Measurements from ENCODE around the gene SNX2. TPM values are rescaled to one million over a fixed set of nuclear protein-coding genes. Genes with fewer than 3 reads are reported as not detected.

SNX2 gene
- total RNA-seq, 1 donor from 2014 or later, result 57.0 TPM

GRCh38 chr5:122870219-122870856, 95.5 kb downstream of the SNX2 start:
- no peak for DNase-seq (ENCODE audit: low spot score, unreplicated experiment)
- H3K27me3 Mint-ChIP-seq, result no peaks in the 10 kb centered on the region
- H3K36me3 Mint-ChIP-seq (ENCODE audit: insufficient read depth), result peaks cover 1% of the 10 kb centered on the region
- TF ChIP-seq CTCF (IDR thresholded peaks at IDR 0.05; ENCODE audit: unreplicated experiment), result no peak
- H3K4me1 Mint-ChIP-seq (ENCODE audit: low read depth), result peaks cover 4% of the 10 kb centered on the region
- no peak overlapping the region for H3K4me3 Mint-ChIP-seq (ENCODE audit: low read depth)
- no peaks in the 10 kb centered on the region for H3K9me3 Mint-ChIP-seq (ENCODE audit: low read depth)
- no peak overlapping the region for H3K27ac Mint-ChIP-seq

- H3K36me3 Mint-ChIP-seq (ENCODE audit: insufficient read depth), result peaks cover 1% of the 10 kb centered on the region
- H3K9me3 Mint-ChIP-seq (ENCODE audit: low read depth), result no peaks in the 10 kb centered on the region
- no peak overlapping the region for H3K27ac Mint-ChIP-seq
- H3K27me3 Mint-ChIP-seq, result no peaks in the 10 kb centered on the region
- peaks cover 4% of the 10 kb centered on the region for H3K4me1 Mint-ChIP-seq (ENCODE audit: low read depth)
- DNase-seq (ENCODE audit: low spot score, unreplicated experiment), result no peak
- no peak for TF ChIP-seq CTCF (IDR thresholded peaks at IDR 0.05; ENCODE audit: unreplicated experiment)
- no peak overlapping the region for H3K4me3 Mint-ChIP-seq (ENCODE audit: low read depth)
Observed at GRCh38 chr5:122871661-122872060, 96.8 kb downstream of the SNX2 start.

DNA sequence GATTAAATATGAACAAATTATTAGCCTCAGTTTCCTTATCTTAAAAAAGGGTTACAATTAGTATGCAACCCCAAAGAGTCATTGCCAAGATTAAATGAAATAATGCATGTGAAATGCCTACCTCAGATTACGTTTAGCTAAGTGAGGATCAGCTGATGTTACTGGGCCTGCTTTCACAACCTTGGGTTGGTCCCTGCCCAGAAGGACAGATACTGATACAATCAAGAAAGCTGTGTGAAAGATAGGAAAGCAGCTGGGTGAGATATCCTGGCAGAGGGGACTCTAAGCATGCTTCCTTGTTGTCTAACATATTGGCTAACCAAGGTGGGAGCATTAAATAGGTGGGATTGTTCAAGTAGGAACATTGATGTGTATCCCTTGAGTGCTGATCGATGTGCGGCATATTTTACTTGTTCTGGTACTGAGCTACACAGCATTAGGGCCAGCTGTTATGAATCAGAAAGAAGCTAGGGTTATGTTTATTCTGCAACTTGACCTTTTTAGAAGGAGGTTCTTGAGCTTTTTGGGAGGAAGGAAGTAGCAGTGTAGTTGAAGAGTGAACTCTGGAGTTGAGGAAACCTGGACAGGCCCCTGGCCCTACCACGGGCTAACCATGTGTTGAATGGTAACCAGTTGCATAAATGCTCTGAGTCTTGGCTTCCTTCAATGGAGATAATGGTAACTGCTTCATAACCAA, 99.4 kb downstream of the SNX2 start:
- no peak for TF ChIP-seq CTCF (IDR thresholded peaks at IDR 0.05; ENCODE audit: unreplicated experiment)
- Mint-ChIP-seq H3K9me3 (ENCODE audit: low read depth) (no peaks in the 10 kb centered on the region), H3K27ac (no peak overlapping the region), H3K4me1 (ENCODE audit: low read depth) (peaks cover 4% of the 10 kb centered on the region), H3K27me3 (no peaks in the 10 kb centered on the region), H3K36me3 (ENCODE audit: insufficient read depth) (no peaks in the 10 kb centered on the region), H3K4me3 (ENCODE audit: low read depth) (no peak overlapping the region)
- no peak for DNase-seq (ENCODE audit: low spot score, unreplicated experiment)

DNA sequence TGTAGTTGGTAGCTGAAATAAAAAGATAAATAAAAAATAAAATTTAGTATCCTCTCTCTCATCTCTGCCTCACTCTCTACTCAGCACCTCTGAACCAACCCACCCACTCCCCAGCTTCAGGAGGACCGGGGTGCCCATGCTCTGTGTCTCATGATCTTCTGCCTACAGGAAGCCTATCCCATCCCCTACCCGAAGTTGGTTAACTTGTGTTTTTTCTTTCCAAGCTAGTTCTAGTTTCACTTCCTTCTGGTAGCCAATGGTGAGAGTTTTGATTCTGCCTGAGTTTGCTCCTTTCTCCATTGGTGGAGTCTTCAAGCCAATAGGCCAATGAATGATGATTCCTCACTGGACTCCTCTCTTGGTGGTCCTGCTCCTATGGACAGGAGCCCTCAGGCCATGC, 102.6 kb downstream of the SNX2 start:
- TF ChIP-seq CTCF (IDR thresholded peaks at IDR 0.05; ENCODE audit: unreplicated experiment), result no peak
- no peak for DNase-seq (ENCODE audit: low spot score, unreplicated experiment)
- Mint-ChIP-seq H3K36me3 (ENCODE audit: insufficient read depth) (no peaks in the 10 kb centered on the region), H3K27ac (no peak overlapping the region), H3K4me3 (ENCODE audit: low read depth) (no peak overlapping the region), H3K4me1 (ENCODE audit: low read depth) (peaks cover 4% of the 10 kb centered on the region), H3K9me3 (ENCODE audit: low read depth) (no peaks in the 10 kb centered on the region), H3K27me3 (no peaks in the 10 kb centered on the region)

GRCh38 chr5:122879076-122879475, 104.2 kb downstream of the SNX2 start:
- Mint-ChIP-seq H3K4me1 (ENCODE audit: low read depth) (peaks cover 4% of the 10 kb centered on the region), H3K27me3 (no peaks in the 10 kb centered on the region), H3K27ac (no peak overlapping the region), H3K4me3 (ENCODE audit: low read depth) (no peak overlapping the region), H3K36me3 (ENCODE audit: insufficient read depth) (no peaks in the 10 kb centered on the region), H3K9me3 (ENCODE audit: low read depth) (no peaks in the 10 kb centered on the region)
- DNase-seq (ENCODE audit: low spot score, unreplicated experiment), result no peak
- no peak for TF ChIP-seq CTCF (IDR thresholded peaks at IDR 0.05; ENCODE audit: unreplicated experiment)

Other genes starting within 250 kb of the SNX2 start
- gene SNX24, start 70.5 kb downstream of the SNX2 start, total RNA-seq, result 20.4 and 20.8 TPM in 2 replicates